ENCODE data around the gene OR2M2.

Gene OR2M2, protein sequence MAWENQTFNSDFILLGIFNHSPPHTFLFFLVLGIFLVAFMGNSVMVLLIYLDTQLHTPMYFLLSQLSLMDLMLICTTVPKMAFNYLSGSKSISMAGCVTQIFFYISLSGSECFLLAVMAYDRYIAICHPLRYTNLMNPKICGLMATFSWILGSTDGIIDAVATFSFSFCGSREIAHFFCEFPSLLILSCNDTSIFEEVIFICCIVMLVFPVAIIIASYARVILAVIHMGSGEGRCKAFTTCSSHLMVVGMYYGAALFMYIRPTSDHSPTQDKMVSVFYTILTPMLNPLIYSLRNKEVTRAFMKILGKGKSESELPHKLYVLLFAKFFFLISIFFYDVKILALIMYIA

GRCh38 chr1:248174521-248174920 lies at the start of gene OR2M2:
Gene OR2M2, plus strand, starts transcription at chr1:248174821. Its CDS starts 5,165 bp downstream, at chr1:248179986.
- TF ChIP-seq, protein P1, sequence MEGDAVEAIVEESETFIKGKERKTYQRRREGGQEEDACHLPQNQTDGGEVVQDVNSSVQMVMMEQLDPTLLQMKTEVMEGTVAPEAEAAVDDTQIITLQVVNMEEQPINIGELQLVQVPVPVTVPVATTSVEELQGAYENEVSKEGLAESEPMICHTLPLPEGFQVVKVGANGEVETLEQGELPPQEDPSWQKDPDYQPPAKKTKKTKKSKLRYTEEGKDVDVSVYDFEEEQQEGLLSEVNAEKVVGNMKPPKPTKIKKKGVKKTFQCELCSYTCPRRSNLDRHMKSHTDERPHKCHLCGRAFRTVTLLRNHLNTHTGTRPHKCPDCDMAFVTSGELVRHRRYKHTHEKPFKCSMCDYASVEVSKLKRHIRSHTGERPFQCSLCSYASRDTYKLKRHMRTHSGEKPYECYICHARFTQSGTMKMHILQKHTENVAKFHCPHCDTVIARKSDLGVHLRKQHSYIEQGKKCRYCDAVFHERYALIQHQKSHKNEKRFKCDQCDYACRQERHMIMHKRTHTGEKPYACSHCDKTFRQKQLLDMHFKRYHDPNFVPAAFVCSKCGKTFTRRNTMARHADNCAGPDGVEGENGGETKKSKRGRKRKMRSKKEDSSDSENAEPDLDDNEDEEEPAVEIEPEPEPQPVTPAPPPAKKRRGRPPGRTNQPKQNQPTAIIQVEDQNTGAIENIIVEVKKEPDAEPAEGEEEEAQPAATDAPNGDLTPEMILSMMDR (IDR thresholded peaks at IDR 0.05; ENCODE audit: control insufficient read depth, insufficient read depth, low read depth, low read length, missing control alignments), result no peak
- no peak within 1 kb of the TSS for H3K4me3 ChIP-seq (ENCODE audit: control insufficient read depth, low read depth, low read length)
- DNase-seq (ENCODE audit: low read depth), result no peak

- TF ChIP-seq, protein P1 (IDR thresholded peaks at IDR 0.05; ENCODE audit: control insufficient read depth, insufficient read depth, low read depth, low read length, missing control alignments), result no peak
- no peak overlapping the region for H3K4me3 ChIP-seq (ENCODE audit: control insufficient read depth, low read depth, low read length)
These were observed 47.0 kb upstream of the OR2M2 start for GRCh38 chr1:248127653-248128052.

DNA sequence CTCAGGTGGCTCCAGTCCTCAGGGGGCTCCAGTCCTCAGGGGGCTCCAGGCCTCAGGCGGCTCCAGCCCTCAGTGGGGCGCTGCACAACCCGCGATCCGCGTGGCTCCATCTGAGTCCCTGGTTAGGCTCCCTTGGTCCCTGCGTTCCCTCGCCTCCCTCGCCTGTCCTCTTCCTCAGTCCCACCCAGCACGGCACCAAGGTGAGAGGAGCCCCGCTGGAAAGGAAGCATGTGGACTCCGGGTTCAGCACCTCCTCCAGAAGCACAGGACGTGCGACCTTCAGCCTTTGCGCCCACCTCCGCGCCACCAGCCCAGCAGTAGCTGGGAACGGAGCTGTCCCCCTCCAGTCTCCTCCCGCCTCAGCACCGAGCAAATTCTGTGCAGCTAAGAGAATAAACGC lies 37.8 kb upstream of the OR2M2 start:
- TF ChIP-seq, protein P1 (IDR thresholded peaks at IDR 0.05; ENCODE audit: control insufficient read depth, insufficient read depth, low read depth, low read length, missing control alignments), result no peak
- H3K4me3 ChIP-seq (ENCODE audit: control insufficient read depth, low read depth, low read length), result no peak overlapping the region
- DNase-seq (ENCODE audit: low read depth), result no peak

More at GRCh38 chr1:248127653-248128052, 47.0 kb upstream of the OR2M2 start:
- no peak for DNase-seq (ENCODE audit: low read depth)

GRCh38 chr1:248140846-248141245 lies 33.8 kb upstream of the OR2M2 start:
- H3K4me3 ChIP-seq (ENCODE audit: control insufficient read depth, low read depth, low read length), result no peak overlapping the region
- TF ChIP-seq, protein P1 (IDR thresholded peaks at IDR 0.05; ENCODE audit: control insufficient read depth, insufficient read depth, low read depth, low read length, missing control alignments), result no peak
- DNase-seq (ENCODE audit: low read depth), result no peak

GRCh38 chr1:248143311-248143710 lies 31.3 kb upstream of the OR2M2 start:
- no peak overlapping the region for H3K4me3 ChIP-seq (ENCODE audit: control insufficient read depth, low read depth, low read length)
- TF ChIP-seq, protein P1 (IDR thresholded peaks at IDR 0.05; ENCODE audit: control insufficient read depth, insufficient read depth, low read depth, low read length, missing control alignments), result no peak
- no peak for DNase-seq (ENCODE audit: low read depth)

DNA sequence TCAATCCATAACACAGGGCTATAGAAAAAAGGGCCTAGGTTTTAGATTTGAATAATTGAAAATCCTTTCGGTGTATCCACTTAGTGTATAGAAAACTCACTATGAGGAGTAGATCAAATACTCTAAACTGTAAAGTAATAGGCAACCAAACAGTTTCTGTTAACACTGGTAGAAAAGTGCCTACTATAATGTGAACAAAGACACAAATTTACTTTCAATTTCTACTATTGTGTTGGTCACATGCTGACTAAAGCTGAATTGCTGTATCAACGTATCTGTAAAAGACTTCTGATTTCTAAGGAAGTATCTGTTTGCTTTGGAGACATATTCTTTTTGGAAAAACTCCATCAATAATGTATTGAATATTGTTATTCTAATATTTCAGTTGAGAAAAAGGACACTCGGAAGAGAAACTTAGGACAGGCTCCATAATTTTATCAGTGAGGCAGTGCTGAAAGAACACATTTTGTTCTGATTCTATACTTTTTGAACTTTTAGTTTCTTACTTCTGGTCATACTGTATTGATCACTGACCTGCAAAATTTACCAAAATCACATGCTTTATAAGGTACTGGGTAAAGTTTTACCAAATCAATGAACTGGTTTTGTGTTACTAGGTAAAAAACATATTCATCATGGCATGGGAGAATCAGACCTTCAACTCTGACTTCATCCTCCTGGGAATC lies 30.0 kb upstream of the OR2M2 start, which contains the start of gene OR2M5:
Gene OR2M5 (plus strand): TSS at position 636 of the 686 bp plus-strand sequence. CDS start 0 bp downstream, at position 636.
- no peak for DNase-seq (ENCODE audit: low read depth)
- TF ChIP-seq, protein P1 (IDR thresholded peaks at IDR 0.05; ENCODE audit: control insufficient read depth, insufficient read depth, low read depth, low read length, missing control alignments), result no peak
- no peak within 1 kb of the TSS for H3K4me3 ChIP-seq (ENCODE audit: control insufficient read depth, low read depth, low read length)
